ENCODE data around the gene HRC.

Gene HRC

DNA sequence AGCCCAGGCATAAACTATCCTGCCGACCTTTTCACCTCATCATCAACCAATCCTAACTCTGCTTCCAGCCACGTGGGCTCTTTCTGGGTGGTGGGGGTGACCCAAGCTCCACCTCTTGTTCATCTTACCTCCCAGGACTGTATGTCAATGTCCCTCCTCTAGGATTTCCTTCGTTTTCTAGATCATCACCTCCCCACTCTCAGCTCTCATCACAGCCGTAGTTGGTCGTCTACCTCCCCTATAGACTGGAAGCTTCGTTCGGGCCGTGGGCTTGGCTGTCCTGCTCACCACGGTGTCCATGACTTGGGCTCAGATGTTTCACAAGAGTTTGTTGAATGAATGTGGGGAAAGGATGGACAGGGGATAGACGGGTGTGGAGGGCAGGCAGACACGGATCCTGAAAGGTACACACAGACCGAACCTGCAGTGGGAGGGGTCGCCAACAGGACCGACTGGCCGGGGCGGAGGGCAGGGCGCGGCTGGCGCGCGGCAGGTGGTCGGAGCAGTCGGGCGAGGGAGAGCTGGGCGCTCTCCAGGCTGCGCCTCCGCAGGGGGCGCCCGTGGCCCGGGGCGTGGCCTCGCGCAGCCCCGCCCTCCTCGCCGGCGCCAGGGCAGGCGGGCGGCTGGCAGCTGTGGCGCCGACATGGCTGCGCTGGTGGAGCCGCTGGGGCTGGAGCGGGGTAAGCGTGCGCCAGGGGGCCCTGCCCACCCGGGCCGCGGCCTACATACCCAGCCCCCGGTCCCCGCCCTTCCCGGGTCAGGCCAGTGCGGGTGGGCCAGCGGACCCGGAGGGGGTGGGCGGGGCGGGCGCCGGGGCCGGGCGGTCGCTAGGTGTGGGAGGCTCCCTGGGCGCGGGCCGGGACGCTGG lies 41.2 kb downstream of the HRC start, which contains the start of gene LIN7B:
Gene LIN7B (plus strand): TSS at position 609 of the 868 bp plus-strand sequence. CDS start 35 bp downstream, at position 644.
- DNase-seq: peak; percentile 72

DNA sequence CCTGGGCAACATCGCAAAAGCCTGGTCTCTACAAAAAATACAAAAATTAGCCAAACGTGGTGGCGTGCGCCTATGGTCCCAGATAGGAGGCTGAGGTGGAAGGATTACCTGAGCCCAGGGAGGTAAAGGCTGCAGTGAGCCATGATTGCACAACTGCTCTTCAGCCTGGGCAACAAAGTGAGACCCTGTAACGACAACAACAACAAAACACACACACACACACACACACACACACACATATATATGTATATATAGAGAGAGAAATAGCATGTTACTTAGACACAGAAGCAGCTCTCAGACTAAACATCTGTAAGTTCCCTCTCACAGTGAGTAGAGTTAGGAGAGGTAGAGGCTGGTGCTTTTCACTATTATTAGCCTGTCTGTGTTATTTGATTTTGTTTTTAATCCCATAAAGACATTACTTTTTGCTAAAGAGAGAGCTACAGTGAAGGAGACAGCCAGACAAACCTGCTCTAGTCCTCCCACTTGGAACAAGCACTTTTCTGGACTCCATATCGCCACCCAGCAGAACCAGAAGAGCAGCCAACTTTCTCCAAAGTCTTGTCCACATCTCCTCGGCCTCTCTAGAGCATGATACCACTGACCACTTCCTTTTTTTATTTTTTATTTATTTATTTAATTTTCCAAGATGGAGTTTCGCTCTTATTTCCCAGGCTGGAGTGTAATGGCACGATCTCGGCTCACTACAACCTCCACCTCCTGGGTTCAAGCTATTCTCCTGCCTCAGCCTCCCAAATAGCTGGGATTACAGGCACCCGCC lies 43.8 kb downstream of the HRC start:
- no peak for DNase-seq

DNA sequence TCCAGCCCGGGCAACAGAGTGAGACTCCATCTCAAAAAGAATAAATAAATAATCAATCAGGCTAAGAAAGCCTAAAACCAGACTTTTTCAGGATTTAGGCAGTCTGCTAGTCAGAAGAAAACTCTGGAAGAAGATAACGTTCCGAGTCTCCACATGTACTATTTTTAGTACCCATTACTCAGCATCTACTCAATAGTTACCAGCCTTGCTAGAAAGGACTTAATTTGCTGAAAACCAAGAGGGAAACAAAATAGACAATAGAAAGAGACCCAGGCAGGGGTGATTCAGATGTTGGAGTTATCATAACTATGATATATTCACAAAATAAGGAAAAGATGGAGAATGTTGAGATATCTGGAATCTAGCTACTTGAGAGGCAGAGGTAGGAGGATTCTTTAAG lies 44.6 kb downstream of the HRC start:
- no peak for DNase-seq

DNA sequence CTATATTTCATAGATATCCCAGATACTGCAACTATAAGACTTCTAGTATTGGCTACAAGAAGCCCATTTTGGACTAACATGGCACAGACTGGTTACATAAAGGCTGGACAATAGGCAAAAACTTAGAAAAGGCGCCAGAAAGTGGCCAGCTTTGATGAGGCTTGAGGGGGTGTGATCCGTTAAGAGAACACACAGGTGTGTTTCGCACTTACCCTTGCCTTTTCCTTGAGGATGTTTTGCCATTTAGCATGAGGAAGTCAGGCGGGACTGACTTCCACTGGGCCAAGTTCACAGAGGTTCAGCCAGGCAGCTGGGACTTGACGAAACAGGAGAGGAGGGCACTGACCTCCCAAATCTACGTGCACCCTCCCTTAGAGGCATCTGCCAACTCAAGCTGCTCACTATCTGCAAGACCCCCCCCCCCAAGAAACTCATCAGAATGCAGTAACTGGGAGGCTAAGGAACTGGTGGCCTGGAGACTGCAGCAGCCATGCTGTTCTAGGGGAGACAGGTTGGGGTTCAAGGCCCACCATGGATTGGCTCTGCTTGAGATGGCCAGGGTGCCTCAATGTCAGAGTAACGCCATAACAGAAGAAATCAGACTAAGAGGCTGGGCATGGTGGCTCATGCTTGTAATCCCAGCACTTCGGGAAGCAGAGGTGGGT lies 45.5 kb downstream of the HRC start:
- no peak for DNase-seq

DNA sequence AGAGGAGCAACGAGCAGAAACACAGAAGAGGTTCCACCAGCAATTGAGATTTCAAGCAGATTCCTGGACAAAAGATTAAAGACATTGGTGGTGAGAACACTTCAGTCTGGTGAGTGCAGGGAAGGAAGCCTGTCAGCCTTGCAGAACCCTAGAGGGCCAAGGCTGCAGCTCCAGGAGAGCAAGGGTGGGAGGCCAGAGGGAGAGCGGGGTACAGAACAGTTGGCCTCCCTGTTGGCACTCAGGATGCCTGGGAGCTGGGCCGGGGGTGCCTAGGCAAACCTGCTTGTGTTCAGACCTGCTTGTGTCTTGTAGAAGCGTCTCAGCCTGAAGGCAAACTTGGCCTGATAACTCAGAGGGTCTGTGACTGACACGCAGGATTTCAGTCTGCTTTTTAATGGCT lies 46.1 kb downstream of the HRC start:
- DNase-seq: no peak

DNA sequence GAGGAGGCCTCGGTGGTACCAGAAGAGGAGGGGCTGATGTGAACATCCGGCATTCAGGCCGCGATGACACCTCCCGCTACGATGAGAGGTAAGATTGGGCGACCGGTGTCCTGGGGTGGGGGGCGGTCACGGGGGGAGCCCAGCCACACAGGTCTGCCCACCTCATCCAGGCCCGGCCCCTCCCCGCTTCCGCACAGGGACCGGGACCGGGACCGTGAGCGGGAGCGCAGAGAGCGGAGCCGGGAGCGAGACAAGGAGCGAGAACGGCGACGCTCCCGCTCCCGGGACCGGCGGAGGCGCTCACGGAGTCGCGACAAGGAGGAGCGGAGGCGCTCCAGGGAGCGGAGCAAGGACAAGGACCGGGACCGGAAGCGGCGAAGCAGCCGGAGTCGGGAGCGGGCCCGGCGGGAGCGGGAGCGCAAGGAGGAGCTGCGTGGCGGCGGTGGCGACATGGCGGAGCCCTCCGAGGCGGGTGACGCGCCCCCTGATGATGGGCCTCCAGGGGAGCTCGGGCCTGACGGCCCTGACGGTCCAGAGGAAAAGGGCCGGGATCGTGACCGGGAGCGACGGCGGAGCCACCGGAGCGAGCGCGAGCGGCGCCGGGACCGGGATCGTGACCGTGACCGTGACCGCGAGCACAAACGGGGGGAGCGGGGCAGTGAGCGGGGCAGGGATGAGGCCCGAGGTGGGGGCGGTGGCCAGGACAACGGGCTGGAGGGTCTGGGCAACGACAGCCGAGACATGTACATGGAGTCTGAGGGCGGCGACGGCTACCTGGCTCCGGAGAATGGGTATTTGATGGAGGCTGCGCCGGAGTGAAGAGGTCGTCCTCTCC lies 47.4 kb downstream of the HRC start:
- DNase-seq: no peak

DNA sequence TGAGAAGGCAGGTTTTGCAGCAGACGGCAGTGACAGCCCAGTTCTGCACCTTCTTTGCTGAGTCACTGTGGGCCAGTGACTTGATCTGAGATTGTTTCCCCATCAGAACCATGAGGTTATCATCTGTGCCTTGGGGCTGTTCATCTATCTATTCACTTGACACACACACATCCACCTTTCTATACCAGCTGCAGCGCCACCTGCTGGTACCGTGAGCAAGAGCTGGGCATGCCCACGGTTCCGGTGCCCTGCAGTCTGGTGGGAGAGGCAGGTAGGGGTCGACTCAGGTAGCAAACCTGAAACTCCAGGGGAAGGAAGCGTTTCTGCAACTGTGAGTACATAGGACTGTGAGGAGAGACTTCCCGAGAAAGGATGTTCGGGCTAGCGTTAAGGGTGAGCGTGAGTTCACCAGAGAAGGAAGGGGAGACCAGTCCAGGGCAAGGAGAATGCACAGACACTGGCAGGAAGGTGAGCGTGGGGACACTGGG lies 48.5 kb downstream of the HRC start:
- DNase-seq: peak; percentile 40

DNA sequence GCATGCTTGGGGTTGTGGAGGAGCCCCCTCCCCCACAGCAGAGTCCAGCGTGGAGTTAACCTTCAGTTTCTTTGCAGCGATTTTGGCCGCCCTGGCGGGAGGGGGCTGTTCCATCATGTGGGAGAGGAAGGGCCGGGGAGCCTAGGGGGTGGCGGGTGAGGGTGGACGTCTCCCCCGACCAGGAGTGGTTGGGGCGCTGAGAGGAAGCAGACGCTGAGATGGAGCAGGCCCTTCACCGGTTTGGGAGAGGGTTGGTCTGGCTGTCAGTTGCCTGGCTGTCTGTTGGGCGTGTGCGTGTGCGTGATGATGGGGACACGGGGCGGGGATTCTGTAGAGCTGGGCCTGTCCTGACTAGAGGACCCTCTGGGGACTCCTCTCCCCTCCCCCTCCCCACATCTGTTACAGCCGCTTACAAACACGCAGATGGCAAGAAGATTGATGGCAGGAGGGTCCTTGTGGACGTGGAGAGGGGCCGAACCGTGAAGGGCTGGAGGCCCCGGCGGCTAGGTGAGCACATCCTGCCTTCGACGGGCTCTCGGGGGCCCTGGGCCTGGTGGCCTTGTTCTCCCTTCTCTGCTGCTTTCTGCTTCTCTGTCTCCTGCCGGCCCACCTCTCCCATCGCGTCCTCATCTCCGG lies 50.8 kb downstream of the HRC start:
- no peak for DNase-seq

DNA sequence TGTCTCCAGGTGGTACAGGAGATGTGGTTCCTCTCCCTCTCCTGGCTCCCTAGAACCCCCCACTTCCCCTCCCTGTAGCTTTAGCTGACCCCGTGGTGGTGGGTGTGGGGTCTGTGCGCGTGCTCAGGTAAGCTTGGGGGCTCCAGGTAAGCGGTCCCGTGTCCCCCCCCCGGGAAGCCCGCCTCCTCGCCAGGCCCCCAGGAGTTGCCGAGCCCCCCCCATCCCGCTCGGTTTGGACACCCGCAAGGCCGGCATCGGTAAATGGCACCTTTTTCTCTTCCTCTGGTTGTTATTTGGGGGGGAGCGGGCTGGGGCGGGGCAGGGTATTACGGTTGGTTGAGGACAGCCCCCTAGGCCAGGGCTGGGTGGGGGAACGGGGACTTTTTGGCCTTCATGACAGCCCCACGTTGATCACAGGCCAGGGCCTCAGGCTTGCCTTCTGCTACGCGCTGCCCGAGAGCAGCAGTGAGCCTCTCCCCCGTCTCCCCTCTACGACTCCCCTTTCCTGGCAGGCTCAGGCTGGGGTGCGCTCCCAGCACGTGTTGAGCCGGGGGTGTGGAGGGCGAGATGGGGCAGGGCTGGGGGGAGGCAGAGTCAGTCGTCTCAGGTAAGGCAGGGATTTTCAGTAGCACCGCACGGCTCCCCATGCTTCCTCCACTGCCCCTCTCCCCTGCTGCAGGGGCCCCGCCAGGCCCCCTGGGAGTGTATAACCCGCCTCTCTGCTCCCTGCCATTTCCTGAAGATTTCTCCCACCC lies 51.7 kb downstream of the HRC start:
- DNase-seq: no peak

DNA sequence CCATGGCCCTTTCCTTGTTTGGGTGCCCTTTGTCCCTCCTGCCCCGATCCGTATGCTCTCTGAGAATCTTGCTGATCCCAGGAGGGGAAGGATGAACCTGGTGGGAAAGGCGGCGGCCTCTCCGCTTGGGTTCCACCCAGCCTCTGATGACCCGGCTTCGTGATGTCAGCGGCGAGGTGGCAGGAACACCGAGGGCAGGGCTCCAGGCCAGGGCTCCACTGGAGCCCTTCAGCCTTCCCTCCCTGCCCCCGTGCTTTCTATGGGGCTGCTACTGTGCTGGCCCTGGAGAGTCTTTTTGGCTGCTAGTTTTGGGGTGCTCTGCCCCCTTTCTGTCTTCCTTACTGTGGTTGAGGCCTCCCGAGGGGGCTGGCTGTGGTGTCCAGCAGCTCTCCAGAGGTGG lies 52.9 kb downstream of the HRC start:
- DNase-seq: no peak
